Left ventricle myocardium inferior (tissue), 1 donor: Measurements from ENCODE around the gene NDUFA13. TPM values are rescaled to one million over a fixed set of nuclear protein-coding genes. Genes with fewer than 3 reads are reported as not detected.

Experiments
- DNase-seq: peaks from one replicate; pipeline ENCODE4 v3.0.0-alpha.2; 2020
- H3K27ac ChIP-seq: fragments of 200-600 bp; replicated peaks from 2 replicates; pipeline ENCODE4 v1.8.0; 2021
- H3K27me3 ChIP-seq: fragments of 200-600 bp; 2 replicates; pipeline ENCODE4 v1.8.0; 2021; ENCODE audit warnings: low read depth
- H3K36me3 ChIP-seq: fragments of 200-600 bp; 2 replicates; pipeline ENCODE4 v1.8.0; 2021
- H3K4me1 ChIP-seq: fragments of 200-600 bp; 2 replicates; pipeline ENCODE4 v1.8.0; 2021
- H3K4me3 ChIP-seq: fragments of 200-600 bp; 2 replicates; pipeline ENCODE4 v1.8.0; 2021; ENCODE audit warnings: mild to moderate bottlenecking, moderate library complexity
- H3K9me3 ChIP-seq: fragments of 200-600 bp; replicated peaks from 2 replicates; pipeline ENCODE4 v1.8.0; 2021
- intact Hi-C: fragments of 100-400 bp; cut with micrococcal nuclease; formaldehyde crosslinking; loops from one replicate; pipeline ENCODE4 v1.11.0; 2022
- total RNA-seq: library from RNA; stranded (reverse); fragmentation: NEBNext Ultra II Directional; extraction: Animal tissue kit (Norgen Biotek cat#: 25700); gene quantifications from one replicate; pipeline ENCODE4 v1.2.1, GENCODE V29; 2021
- TF ChIP-seq, protein P1 (sequence below): fragments of 200-600 bp; IDR thresholded peaks from 2 replicates; pipeline ENCODE4 v1.8.0; 2021; ENCODE audit warnings: antibody characterized with exemption, mild to moderate bottlenecking, borderline replicate concordance
- donor health status: DM: no; HTN: yes; CAD: no; lungs with severe emphysema.

The NDUFA13 gene
- total RNA-seq, 1 donor from 2014 or later = 1,029 TPM

DNA sequence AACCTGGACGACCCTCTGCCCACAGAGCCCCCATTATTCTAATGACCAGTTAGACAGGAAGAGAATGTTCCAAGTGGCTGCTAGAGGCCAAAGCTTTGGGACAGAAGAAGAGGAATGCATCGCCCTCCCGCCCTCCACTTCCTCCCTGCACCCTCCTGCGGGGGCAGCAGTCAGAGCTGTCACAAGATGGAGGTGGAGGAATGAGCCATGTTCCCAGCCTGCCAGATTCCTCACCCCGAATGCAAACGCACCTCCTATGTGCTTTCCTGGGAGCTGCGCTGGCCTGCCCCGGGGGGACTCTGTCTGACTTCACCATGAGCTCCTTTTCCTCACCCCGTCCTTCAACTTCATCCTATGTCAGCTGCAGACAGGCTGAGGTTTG, 14.4 kb downstream of the NDUFA13 start:
- TF ChIP-seq, protein P1, sequence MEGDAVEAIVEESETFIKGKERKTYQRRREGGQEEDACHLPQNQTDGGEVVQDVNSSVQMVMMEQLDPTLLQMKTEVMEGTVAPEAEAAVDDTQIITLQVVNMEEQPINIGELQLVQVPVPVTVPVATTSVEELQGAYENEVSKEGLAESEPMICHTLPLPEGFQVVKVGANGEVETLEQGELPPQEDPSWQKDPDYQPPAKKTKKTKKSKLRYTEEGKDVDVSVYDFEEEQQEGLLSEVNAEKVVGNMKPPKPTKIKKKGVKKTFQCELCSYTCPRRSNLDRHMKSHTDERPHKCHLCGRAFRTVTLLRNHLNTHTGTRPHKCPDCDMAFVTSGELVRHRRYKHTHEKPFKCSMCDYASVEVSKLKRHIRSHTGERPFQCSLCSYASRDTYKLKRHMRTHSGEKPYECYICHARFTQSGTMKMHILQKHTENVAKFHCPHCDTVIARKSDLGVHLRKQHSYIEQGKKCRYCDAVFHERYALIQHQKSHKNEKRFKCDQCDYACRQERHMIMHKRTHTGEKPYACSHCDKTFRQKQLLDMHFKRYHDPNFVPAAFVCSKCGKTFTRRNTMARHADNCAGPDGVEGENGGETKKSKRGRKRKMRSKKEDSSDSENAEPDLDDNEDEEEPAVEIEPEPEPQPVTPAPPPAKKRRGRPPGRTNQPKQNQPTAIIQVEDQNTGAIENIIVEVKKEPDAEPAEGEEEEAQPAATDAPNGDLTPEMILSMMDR = no peak

DNA sequence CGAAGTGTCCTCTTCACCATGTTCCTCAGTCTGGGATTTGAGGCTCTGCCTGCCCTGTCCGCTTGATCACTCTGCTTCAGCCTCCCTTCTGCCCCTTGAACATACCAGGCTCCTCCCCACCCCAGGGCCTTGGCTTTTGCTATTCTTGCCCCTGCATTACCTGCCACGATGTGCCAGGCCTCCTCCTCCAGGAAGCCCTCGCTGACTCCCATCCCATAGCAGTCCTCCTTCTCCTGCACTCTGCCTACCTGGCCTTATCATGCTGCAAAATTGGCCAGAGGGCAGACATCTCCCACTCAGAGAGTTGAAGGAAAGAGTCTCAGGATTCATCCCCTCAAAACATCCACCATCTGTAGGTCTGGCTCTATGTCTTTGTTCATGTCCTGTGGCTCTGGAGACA, 14.9 kb downstream of the NDUFA13 start:
- TF ChIP-seq, protein P1 = no peak
- intact Hi-C loops = loop anchor here (10.0 kb wide), 1 partner anchor 404 kb away; no protein-coding TSS in a partner anchor
- no peak overlapping the region for H3K4me3 ChIP-seq
- H3K27ac ChIP-seq = no peak overlapping the region
- H3K27me3 ChIP-seq = no peaks in the 10 kb centered on the region
- H3K36me3 ChIP-seq = peaks cover 21% of the 10 kb centered on the region
- no peaks in the 10 kb centered on the region for H3K9me3 ChIP-seq
- no peak for DNase-seq
- H3K4me1 ChIP-seq = peaks cover 38% of the 10 kb centered on the region

More for the DNA sequence above, 14.4 kb downstream of the NDUFA13 start:
- H3K27me3 ChIP-seq = no peaks in the 10 kb centered on the region
- intact Hi-C loops = loop anchor here (10.0 kb wide), 1 partner anchor 404 kb away; no protein-coding TSS in a partner anchor
- H3K27ac ChIP-seq = no peak overlapping the region
- no peak for DNase-seq
- peaks cover 23% of the 10 kb centered on the region for H3K36me3 ChIP-seq
- no peak overlapping the region for H3K4me3 ChIP-seq
- no peaks in the 10 kb centered on the region for H3K9me3 ChIP-seq
- H3K4me1 ChIP-seq = peaks cover 43% of the 10 kb centered on the region

DNA sequence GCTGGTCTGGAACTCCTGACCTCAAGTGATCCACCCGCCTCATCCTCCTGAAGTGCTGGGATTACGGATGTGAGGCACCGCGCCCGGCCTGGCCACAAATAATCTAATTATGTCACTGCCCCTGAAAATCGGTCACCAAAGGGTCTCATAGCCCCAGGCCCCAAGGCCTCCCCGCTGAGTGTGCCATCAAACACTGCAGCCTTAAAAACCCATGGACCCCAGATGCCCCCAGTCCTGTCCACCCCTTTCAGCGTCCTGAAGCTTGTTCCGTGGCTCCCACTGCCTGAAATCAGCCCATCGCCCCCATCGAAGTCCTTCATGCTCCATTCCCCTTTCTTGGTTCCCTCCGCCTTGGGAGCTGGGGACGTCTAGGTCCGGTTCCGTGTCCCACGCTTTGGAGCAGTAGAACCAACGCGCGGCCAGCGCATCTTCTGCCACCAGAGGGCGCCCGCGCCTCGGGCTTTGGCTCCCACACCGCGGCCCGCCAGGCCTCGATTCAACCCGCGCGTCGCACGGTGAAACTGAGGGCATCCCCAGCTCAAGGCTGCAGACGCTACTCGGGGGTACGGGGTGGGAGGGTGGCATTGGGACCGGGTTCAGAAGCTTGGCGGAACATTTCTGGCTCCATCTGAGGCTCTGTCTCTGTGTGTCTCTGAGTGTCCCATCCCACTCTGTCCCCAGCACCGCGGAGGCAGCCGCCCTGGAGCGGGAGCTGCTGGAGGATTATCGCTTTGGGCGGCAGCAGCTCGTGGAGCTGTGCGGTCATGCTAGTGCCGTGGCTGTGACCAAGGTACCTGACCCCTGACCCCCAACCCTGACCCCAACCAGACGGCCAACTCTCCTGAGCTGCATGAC, 16.2 kb downstream of the NDUFA13 start:
- peaks cover 27% of the 10 kb centered on the region for H3K4me1 ChIP-seq
- no peak overlapping the region for H3K4me3 ChIP-seq
- DNase-seq = peak; percentile 85
- H3K9me3 ChIP-seq = no peaks in the 10 kb centered on the region
- H3K27me3 ChIP-seq = no peaks in the 10 kb centered on the region
- intact Hi-C loops = loop anchor here (10.0 kb wide), 1 partner anchor 403 kb away; no protein-coding TSS in a partner anchor
- no peak overlapping the region for H3K27ac ChIP-seq
- peaks cover 10% of the 10 kb centered on the region for H3K36me3 ChIP-seq
- TF ChIP-seq, protein P1 = peak; percentile 97

DNA sequence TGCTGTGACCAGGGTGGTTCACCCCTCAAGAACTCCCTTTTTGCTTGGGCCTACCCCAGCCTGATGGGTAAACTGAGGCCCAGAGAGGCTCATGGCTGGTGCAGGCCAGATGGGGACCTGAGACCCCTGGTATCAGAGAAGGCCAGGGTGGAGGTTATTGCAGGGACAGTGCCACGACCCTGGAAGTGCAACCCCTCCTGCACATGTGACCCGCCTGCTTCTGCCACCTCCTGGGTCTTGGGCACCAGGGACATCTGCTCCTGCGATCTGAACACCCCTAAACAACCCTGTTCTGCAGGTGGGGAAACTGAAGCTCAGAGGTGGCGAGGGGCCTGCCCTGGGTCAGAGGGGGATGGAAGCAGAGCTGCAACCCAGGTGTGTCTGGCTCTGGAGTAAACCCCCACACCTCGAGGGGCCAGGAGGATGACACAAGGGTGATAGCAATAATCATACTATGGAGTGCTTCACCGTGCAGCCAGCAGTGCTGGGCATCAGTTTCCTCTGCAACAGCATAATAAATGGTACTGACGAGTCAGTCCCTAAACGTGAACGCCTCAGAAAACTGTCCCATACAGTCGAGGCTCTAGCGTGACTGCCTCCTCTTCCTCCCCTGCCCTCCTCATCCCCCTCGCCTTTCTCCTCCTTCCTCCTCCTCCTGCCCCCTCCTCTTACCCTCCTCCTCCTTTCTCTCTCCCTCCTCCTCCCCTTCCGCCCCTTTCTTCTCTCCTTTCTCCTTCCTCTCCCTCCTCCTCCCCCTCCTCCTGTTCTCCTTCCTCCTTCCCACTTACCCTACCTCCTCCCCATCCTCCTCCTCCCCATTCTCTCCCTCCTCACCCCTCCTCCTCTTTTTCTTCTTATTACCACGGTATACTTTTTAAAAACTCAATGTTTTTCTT, 17.0 kb downstream of the NDUFA13 start:
- TF ChIP-seq, protein P1 = no peak
- intact Hi-C loops = loop anchor here (10.0 kb wide), 1 partner anchor 402 kb away; no protein-coding TSS in a partner anchor

DNA sequence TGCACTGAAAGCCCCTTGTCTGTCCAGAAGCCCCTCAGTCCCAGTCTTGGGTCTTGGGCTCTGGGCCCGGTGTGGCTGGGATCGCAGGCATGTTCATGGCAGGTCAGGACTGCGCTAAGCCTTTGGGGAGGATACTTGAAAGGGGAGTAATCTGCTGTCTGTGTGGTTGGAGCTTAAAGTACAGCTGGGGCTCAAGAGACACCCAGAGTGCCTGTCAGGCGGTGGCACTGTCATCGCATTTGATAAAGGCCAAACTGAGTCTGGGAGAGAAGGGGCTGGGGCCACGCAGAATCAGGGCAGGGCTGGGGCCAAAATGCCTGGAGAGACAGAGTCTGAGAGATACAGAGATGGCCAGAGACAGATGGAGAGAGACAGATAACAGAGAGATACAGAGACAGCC, 17.8 kb downstream of the NDUFA13 start:
- Histone ChIP-seq H3K27me3 (peaks cover 15% of the 10 kb centered on the region), H3K27ac (no peak overlapping the region), H3K4me1 (peaks cover 33% of the 10 kb centered on the region), H3K36me3 (no peaks in the 10 kb centered on the region), H3K4me3 (no peak overlapping the region), H3K9me3 (no peaks in the 10 kb centered on the region)
- TF ChIP-seq, protein P1 = no peak
- intact Hi-C loops = loop anchor here (10.0 kb wide), 1 partner anchor 401 kb away; no protein-coding TSS in a partner anchor
- no peak for DNase-seq

More for the DNA sequence above, 17.0 kb downstream of the NDUFA13 start:
- peaks cover 1% of the 10 kb centered on the region for H3K36me3 ChIP-seq
- no peak for DNase-seq
- H3K27me3 ChIP-seq = peaks cover 8% of the 10 kb centered on the region
- H3K4me3 ChIP-seq = no peak overlapping the region
- H3K27ac ChIP-seq = no peak overlapping the region
- no peaks in the 10 kb centered on the region for H3K9me3 ChIP-seq
- peaks cover 30% of the 10 kb centered on the region for H3K4me1 ChIP-seq
